Measurements from ENCODE around the gene PIAS4. TPM values are rescaled to one million over a fixed set of nuclear protein-coding genes. Genes with fewer than 3 reads are reported as not detected.

The PIAS4 gene
- total and polyA plus RNA-seq, 10 of the 15 experiments (the other 5 are each of a cell fraction or from before 2014, with no cell fraction given), result 0.13 to 25.1 (median 11.3) TPM

DNA sequence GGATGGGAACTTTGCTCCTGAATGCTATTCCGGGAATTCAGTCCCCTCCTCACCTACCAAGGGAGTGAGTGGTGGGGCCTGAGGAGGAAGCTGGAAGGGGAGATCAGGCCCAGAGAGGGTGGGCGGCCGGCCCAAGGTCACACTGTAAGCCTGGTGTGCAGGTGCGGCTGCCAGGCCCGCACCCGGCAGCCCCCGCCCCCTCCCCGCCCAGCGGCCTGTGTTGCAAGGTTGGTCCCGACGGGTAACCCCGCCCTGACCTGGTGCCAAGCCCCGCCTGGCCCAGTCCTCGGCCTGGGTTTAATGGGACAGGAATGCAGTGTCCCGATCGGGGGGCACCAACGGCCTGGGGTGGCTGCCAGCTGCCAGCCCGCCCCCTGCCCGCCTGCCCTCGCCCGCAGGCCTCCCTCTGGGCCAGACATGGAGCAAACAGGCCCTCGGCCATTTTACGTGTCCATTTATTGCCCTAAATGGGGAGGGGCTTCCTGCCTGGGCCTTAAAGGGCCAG, 53.7 kb downstream of the PIAS4 start:
- peak; percentile 57 for ATAC-seq
- Histone ChIP-seq H3K9ac (ENCODE audit: control insufficient read depth, insufficient read depth, low read length) (peak overlapping the region; percentile 75), H3K27me3 (replicated peaks in 1 of 2; ENCODE audit: control insufficient read depth in 2 of 2, insufficient read depth in 2 of 2, low read length in 1 of 2) (no peaks in the 10 kb centered on the region), H2AFZ (ENCODE audit: control insufficient read depth, low read depth, low read length) (no peak overlapping the region), H3K27ac (ENCODE audit: control insufficient read depth, insufficient read depth) (peak overlapping the region; percentile 87), H3K36me3 (ENCODE audit: control insufficient read depth in 2 of 2, insufficient read depth in 2 of 2, low read length in 1 of 2) (peaks cover 5 to 9% of the 10 kb centered on the region in 2 experiments; a peak in 3 of 4 replicates), H3K4me3 (peak overlapping the region; percentile 58), H3K4me2 (ENCODE audit: control insufficient read depth, insufficient read depth) (peak overlapping the region; percentile 98), H3K4me1 (ENCODE audit: control insufficient read depth, insufficient read depth, low read length) (peaks cover 29% of the 10 kb centered on the region), H4K20me1 (ENCODE audit: control insufficient read depth, insufficient read depth) (peaks cover 14% of the 10 kb centered on the region), H3K9me3 (replicated peaks; ENCODE audit: control insufficient read depth, insufficient read depth, low read length) (no peaks in the 10 kb centered on the region), H3K79me2 (ENCODE audit: control insufficient read depth, insufficient read depth, low read length) (peaks cover 82% of the 10 kb centered on the region)
- SMC1A ChIA-PET (ENCODE audit: uncharacterized antibody, unreplicated experiment), result interaction anchor here (1.9 kb wide), 2 partner anchors 48 to 54 kb away, joined by 5 to 6 read pairs; no protein-coding TSS in a partner anchor
- no TSS peak for BruUV-seq (replicated peaks)
- FAIRE-seq, result no peak
- CTCF ChIA-PET, result no interaction called here
- intact Hi-C loops (cut with micrococcal nuclease; ENCODE audit: unreplicated experiment), result loop anchor here (10.0 kb wide), 1 partner anchor 124 kb away; the partner anchor contains the start of genes ANKRD24 and SIRT6
- RAD21 ChIA-PET (ENCODE audit: unreplicated experiment), result interaction anchor here (0.6 to 1.6 kb wide), 3 partner anchors 48 to 1084 kb away, joined by 3 to 5 read pairs (median 3); partner anchors contain the start of gene TLE6
- in situ Hi-C loops (cut with MboI), result loop anchor here (5.0 kb wide), 1 partner anchor 69 kb away; no protein-coding TSS in a partner anchor
- POLR2A ChIA-PET, result interaction anchor here (2.4 to 2.5 kb wide), 2 partner anchors 54 to 76 kb away, joined by 8 to 11 read pairs; partner anchors contain the start of genes EEF2 and PIAS4
- 0 out of 2 replicates have a peak, but pooled peaks have one; percentile 60 for TF ChIP-seq POLR2AphosphoS5 (IDR thresholded peaks at IDR 0.05; ENCODE audit: low read length)
- TF ChIP-seq DPF2 (IDR thresholded peaks at IDR 0.05), result 0 out of 2 replicates have a peak, but pooled peaks have one; percentile 8
- 0 out of 2 replicates have a peak, but pooled peaks have one; percentile 41 for TF ChIP-seq POLR2AphosphoS2 (IDR thresholded peaks at IDR 0.05; ENCODE audit: low read depth, low read length)
- peak in 1 of 2 experiments; percentile 33; a peak in 1 of 4 replicates for TF ChIP-seq BHLHE40 (IDR thresholded peaks at IDR 0.05; ENCODE audit: borderline replicate concordance in 1 of 2, low read depth in 2 of 2, low read length in 1 of 2)
- peak; percentile 56; the same call in 1 of the 2 replicates for TF ChIP-seq YY1 (IDR thresholded peaks at IDR 0.05; ENCODE audit: low read depth, low read length)
- TF ChIP-seq, protein P1, sequence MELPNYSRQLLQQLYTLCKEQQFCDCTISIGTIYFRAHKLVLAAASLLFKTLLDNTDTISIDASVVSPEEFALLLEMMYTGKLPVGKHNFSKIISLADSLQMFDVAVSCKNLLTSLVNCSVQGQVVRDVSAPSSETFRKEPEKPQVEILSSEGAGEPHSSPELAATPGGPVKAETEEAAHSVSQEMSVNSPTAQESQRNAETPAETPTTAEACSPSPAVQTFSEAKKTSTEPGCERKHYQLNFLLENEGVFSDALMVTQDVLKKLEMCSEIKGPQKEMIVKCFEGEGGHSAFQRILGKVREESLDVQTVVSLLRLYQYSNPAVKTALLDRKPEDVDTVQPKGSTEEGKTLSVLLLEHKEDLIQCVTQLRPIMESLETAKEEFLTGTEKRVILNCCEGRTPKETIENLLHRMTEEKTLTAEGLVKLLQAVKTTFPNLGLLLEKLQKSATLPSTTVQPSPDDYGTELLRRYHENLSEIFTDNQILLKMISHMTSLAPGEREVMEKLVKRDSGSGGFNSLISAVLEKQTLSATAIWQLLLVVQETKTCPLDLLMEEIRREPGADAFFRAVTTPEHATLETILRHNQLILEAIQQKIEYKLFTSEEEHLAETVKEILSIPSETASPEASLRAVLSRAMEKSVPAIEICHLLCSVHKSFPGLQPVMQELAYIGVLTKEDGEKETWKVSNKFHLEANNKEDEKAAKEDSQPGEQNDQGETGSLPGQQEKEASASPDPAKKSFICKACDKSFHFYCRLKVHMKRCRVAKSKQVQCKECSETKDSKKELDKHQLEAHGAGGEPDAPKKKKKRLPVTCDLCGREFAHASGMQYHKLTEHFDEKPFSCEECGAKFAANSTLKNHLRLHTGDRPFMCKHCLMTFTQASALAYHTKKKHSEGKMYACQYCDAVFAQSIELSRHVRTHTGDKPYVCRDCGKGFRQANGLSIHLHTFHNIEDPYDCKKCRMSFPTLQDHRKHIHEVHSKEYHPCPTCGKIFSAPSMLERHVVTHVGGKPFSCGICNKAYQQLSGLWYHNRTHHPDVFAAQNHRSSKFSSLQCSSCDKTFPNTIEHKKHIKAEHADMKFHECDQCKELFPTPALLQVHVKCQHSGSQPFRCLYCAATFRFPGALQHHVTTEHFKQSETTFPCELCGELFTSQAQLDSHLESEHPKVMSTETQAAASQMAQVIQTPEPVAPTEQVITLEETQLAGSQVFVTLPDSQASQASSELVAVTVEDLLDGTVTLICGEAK (IDR thresholded peaks at IDR 0.05; ENCODE audit: borderline replicate concordance), result no peak
- TF ChIP-seq, protein P2, sequence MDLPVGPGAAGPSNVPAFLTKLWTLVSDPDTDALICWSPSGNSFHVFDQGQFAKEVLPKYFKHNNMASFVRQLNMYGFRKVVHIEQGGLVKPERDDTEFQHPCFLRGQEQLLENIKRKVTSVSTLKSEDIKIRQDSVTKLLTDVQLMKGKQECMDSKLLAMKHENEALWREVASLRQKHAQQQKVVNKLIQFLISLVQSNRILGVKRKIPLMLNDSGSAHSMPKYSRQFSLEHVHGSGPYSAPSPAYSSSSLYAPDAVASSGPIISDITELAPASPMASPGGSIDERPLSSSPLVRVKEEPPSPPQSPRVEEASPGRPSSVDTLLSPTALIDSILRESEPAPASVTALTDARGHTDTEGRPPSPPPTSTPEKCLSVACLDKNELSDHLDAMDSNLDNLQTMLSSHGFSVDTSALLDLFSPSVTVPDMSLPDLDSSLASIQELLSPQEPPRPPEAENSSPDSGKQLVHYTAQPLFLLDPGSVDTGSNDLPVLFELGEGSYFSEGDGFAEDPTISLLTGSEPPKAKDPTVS (IDR thresholded peaks at IDR 0.05; ENCODE audit: low read depth, low read length), result no peak
- peak; percentile 54; the same call in 1 of the 2 replicates for TF ChIP-seq BACH1 (IDR thresholded peaks at IDR 0.05; ENCODE audit: borderline replicate concordance)
- under 1% methylated on average over 13 of the region's 23 CpGs for WGBS (ENCODE audit: insufficient coverage, insufficient replicate concordance, low lambda C conversion rate, missing lambda C conversion rate)
- DNase-seq (ENCODE audit: low read depth, low spot score), result no peak
